Panc1 (cell line): Measurements from ENCODE around the gene POFUT2. TPM values are rescaled to one million over a fixed set of nuclear protein-coding genes. Genes with fewer than 3 reads are reported as not detected.

Experiments used
- ATAC-seq: fragments of 200-7000 bp; cut with Tn5 transposase; 2 replicates; pipeline ENCODE4 v1.9.1; 2020; ENCODE audit warnings: mild to moderate bottlenecking, moderate library complexity
- BruUV-seq: library from RNA; stranded (reverse); fragments of 400-500 nt; replicated peaks from 2 replicates; lab custom pipeline; 2021; lab: Mats Ljungman, UMichigan
- CTCF ChIA-PET: fragments of 300-600 bp; sonication (Branson Sonifier 250); formaldehyde crosslinking; loops from one replicate; lab custom pipeline; 2022; ENCODE audit warnings: antibody characterized with exemption; lab: Charles Lee
- POLR2A ChIA-PET: fragments of 300-600 bp; sonication (Branson Sonifier 250); formaldehyde crosslinking; loops from one replicate; lab custom pipeline; 2022; ENCODE audit warnings: antibody characterized with exemption; lab: Charles Lee
- DNase-seq: peaks from one replicate; pipeline ENCODE4 v3.0.0-alpha.2; 2010; ENCODE audit warnings: low read depth, low spot score
- H3K27ac ChIP-seq: 2 replicates; pipeline ENCODE4 v1.5.1; 2011; ENCODE audit warnings: mild to moderate bottlenecking, low read length, inconsistent platforms
- H3K27me3 ChIP-seq: fragments of 200-500 bp; sonication (Bioruptor generic); 2 replicates; pipeline ENCODE4 v1.6.0; 2014; ENCODE audit warnings: low read length, inconsistent platforms; ENCODE audit not compliant: control insufficient read depth, insufficient read depth
- H3K36me3 ChIP-seq: fragments of 200-500 bp; sonication (Bioruptor generic); 2 replicates; pipeline ENCODE4 v1.5.1; 2014; ENCODE audit warnings: inconsistent platforms, mild to moderate bottlenecking, low read length, moderate library complexity; ENCODE audit not compliant: control insufficient read depth, insufficient read depth
- H3K4me1 ChIP-seq: 2 replicates; pipeline ENCODE4 v1.5.1; 2011; ENCODE audit warnings: inconsistent platforms, mild to moderate bottlenecking, low read length, moderate library complexity; ENCODE audit not compliant: control insufficient read depth, insufficient read depth
- H3K4me3 ChIP-seq, 2 experiments: 2 replicates each; pipeline ENCODE4 v1.5.1; 2011 to 2012; ENCODE audit warnings: low read depth in 2 of 2, low read length in 2 of 2, mild to moderate bottlenecking in 2 of 2, inconsistent platforms in 1 of 2, moderate library complexity in 1 of 2
- H3K9me3 ChIP-seq: fragments of 200-500 bp; sonication (Bioruptor generic); 2 replicates; pipeline ENCODE4 v1.5.1; 2014; ENCODE audit warnings: low read depth, mild to moderate bottlenecking, inconsistent platforms, low read length, moderate library complexity; ENCODE audit not compliant: control insufficient read depth, insufficient read depth
- CTCF ChIP-seq: fragments of 450-650 bp; IDR thresholded peaks from 2 replicates; pipeline ENCODE4 v1.5.1; 2017; ENCODE audit warnings: mild to moderate bottlenecking
- POLR2AphosphoS5 ChIP-seq: IDR thresholded peaks from 2 replicates; pipeline ENCODE4 v1.6.1; 2012; ENCODE audit warnings: mild to moderate bottlenecking, low read depth, low read length, moderate library complexity
- REST ChIP-seq, 2 experiments: IDR thresholded peaks; 2 replicates each; pipeline ENCODE4 v1.6.1; 2011 to 2012; ENCODE audit warnings: low read depth in 2 of 2, control low read depth in 1 of 2, low read length in 1 of 2, mild to moderate bottlenecking in 1 of 2, moderate library complexity in 1 of 2; ENCODE audit not compliant: insufficient read depth in 1 of 2
- SIN3A ChIP-seq: IDR thresholded peaks from 2 replicates; pipeline ENCODE4 v1.6.1; 2012; ENCODE audit warnings: low read depth, mild to moderate bottlenecking, low read length, moderate library complexity, borderline replicate concordance; ENCODE audit not compliant: insufficient read depth
- TCF7L2 ChIP-seq: IDR thresholded peaks from 2 replicates; pipeline ENCODE4 v1.6.1; 2011; ENCODE audit warnings: mild to moderate bottlenecking, low read depth, low read length, inconsistent platforms
- in situ Hi-C: cut with HindIII; loops from 2 replicates; pipeline ENCODE4 v1.10.0; 2016; ENCODE audit warnings: low sequenced_read_pairs, low pct_unique_long_range_greater_than_20kb
- intact Hi-C: fragments of 100-400 bp; cut with micrococcal nuclease; formaldehyde crosslinking; loops from one replicate; pipeline ENCODE4 v1.10.0; 2022; ENCODE audit not compliant: unreplicated experiment
- total RNA-seq: library from RNA; stranded (reverse); gene quantifications from one replicate; pipeline ENCODE4 v1.2.1, GENCODE V29; 2021; ENCODE audit not compliant: unreplicated experiment

POFUT2 gene
- total RNA-seq, 1 experiment from 2014 or later, result 59.6 TPM

- BruUV-seq, result no TSS peak
- no peaks in the 10 kb centered on the region for H3K27me3 ChIP-seq
- H3K36me3 ChIP-seq, result no peaks in the 10 kb centered on the region
- TF ChIP-seq REST (IDR thresholded peaks at IDR 0.05; ENCODE audit: insufficient read depth in 1 of 2, low read depth in 2 of 2, low read length in 1 of 2) (no peak), POLR2AphosphoS5 (no peak), CTCF (no peak), TCF7L2 (no peak), SIN3A (no peak)
- in situ Hi-C loops (no loop called here), intact Hi-C loops (no loop called here)
- POLR2A ChIA-PET, result no interaction called here
- H3K9me3 ChIP-seq, result no peaks in the 10 kb centered on the region
- no peak overlapping the region for H3K4me3 ChIP-seq
- CTCF ChIA-PET, result no interaction called here
- H3K27ac ChIP-seq, result no peak overlapping the region
- DNase-seq (no peak), ATAC-seq (no peak)
- H3K4me1 ChIP-seq, result no peaks in the 10 kb centered on the region; the same call in 1 of the 2 replicates
These were observed 28.4 kb downstream of the POFUT2 start for GRCh38 chr21:45259206-45259840.

GRCh38 chr21:45258466-45258865, 29.2 kb downstream of the POFUT2 start:
- no peak for DNase-seq
- in situ Hi-C loops (no loop called here), intact Hi-C loops (no loop called here)
- Histone ChIP-seq H3K27ac (no peak overlapping the region), H3K4me1 (peaks cover 2% of the 10 kb centered on the region), H3K36me3 (no peaks in the 10 kb centered on the region), H3K4me3 (no peak overlapping the region), H3K27me3 (no peaks in the 10 kb centered on the region), H3K9me3 (no peaks in the 10 kb centered on the region)
- ChIA-PET CTCF (no interaction called here), POLR2A (no interaction called here)
- ATAC-seq, result no peak
- BruUV-seq, result no TSS peak
- TF ChIP-seq CTCF (no peak), POLR2AphosphoS5 (no peak), SIN3A (no peak), TCF7L2 (no peak)
